T-helper 2 cell (primary cell): ENCODE results near the gene MAP2K5.

Source experiments
- DNase-seq, 5 experiments: peaks; one replicate each; pipeline versions ENCODE4 v3.0.0 to v3.0.0-alpha.2; 2012 to 2022

The MAP2K5 gene

DNA sequence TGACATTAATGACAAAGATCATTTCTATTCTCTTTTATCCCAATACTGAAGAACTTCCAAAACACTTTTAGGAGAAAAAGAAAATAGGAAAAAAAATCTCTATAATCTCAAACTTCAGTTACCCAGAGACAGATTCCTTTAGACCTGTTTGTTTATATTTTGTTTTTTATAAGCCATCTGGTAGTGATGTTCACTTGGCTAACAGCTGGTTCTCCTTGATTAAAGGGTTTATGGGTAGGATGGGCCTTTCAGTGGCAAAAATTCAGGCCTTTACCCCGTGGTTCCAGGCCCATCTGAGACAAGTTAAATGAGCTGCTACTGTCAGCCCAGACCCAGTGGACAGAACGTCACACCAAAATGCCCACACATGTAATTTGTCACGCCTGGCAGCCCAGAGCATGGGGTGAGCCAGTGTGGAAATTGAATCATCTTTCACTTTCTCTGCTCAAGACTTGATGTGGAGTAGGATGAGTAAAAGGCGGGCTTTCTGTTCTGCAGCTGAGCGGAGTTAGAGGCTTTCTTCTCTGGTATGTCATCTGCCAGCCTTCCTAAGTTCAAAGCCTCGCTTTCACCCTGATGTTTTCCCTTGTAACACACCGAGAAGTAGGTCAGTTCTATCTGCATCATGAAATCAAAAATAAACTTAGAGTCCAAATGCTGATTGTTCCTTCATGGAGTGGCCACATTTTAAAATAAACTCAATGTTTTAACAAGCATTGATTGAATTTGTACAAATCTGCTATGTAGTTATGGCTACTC lies 220.3 kb downstream of the MAP2K5 start:
- peak in 2 of 5 experiments; percentile 26 to 61 for DNase-seq

DNA sequence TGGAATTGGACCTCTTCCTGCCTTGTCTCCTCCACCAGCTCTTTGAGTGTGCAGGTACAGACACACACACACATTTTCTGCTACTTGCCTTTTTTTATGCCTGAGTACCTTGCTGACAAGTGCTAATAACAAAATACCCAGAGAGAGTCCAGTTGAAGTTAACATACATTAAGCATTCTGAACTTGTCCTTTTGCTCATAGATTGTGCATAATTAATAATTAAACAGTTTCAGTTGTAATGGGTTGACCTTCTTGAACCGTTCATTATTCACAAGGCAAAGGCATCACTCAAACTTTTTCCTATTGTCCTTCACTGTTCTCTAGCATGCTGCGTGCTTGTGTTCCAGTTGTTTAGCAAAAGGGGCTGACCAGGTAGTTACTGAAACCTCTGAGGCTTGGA lies 223.2 kb downstream of the MAP2K5 start:
- no peak for DNase-seq

- DNase-seq, result no peak
These were observed 224.5 kb downstream of the MAP2K5 start for GRCh38 chr15:67766968-67767367.

- no peak for DNase-seq
These were observed 225.9 kb downstream of the MAP2K5 start for GRCh38 chr15:67768313-67768977.

DNA sequence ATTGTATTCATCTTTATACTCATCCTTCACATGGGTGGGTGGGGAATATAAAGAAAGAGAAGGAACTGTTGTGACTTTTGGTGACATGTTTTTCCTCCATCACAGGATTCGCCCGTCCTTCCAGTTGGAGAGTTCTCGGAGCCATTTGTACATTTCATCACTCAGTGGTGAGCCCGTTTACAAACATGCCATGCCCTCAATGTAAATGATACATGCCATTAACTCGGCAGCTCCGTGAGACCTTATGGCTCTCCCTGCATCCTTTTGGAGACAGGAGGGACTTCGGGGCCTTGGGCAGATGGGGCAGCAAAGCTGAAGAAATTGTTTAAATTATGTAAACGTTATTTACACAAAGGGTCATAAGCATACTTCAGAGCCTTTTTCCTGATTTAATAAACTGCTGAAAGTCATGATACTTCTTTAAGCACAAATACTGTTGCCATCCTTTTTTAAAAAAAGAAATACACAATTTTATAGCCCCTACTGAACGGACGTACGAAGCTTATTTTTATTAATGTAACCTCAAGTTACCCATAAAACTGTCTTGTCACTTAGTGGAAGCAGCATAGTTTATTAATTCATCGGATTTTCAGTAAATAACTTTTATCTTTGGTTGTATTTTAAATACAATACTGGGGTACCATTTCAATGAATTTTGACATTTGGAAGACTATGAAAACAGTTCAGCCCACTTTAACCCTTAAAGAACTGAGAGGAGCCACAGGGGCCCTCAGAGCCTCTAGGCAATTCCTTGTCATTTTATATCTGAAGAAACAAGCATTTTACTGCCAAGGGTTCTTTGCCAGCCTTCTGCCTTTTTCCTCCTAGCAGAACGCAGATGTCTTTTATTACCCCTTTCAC lies 227.2 kb downstream of the MAP2K5 start:
- no peak for DNase-seq

DNA sequence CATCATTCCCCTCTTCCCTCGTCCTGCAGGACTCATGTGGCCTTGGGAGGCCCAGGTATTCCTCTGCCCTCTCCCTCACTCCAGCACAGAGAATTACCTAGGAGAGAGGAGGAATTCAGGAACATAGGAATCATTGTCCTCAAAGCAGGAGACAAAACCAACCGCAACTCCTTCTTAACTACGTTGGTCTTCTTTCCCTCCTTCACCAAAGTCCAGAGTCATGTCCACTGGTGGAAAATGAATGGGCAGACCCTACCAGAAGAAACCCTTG lies 227.8 kb downstream of the MAP2K5 start:
- DNase-seq, result no peak

GRCh38 chr15:67771189-67771800 lies 228.8 kb downstream of the MAP2K5 start:
- DNase-seq, result no peak

GRCh38 chr15:67774626-67775025 lies 232.1 kb downstream of the MAP2K5 start:
- no peak for DNase-seq

DNA sequence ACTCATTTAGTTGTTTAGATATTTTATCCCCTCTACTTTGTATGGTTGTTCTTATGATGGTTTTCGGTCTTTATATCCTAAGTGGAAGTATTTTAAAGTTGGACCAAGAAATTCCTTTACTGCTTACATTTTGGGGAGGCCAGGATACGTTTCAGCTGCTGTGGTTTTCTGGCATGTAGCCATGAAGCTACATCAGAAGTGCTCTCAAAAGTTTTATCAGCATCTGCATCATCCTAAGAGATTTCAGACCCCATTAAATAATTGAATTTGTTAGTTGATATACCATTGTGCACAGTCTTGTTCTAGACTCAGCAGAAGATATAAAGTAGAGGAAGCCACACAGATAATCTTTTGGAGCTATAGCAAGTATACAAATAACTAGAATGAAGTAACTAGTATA lies 232.7 kb downstream of the MAP2K5 start:
- DNase-seq, result no peak

- DNase-seq, result no peak
These were observed 233.5 kb downstream of the MAP2K5 start for GRCh38 chr15:67775998-67776397.

DNA sequence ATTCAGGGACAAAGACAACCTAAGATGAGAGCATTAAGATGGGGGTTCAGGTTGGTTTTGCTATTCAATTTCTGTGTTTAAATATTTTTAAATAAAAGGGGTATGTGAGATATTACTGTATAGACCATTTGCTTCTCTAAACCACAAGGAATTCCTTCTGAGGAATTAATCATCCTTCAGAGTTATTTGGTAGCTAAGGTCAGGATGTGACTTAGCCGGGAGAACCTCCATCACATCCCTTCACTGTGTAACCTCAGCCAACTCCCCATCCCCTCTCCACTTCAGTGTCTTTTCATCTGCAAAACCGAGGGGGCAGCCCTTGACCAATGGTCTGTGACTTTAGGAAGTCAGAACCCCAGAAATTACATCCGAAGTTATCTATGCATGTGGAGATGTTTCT lies 234.1 kb downstream of the MAP2K5 start:
- no peak for DNase-seq

DNA sequence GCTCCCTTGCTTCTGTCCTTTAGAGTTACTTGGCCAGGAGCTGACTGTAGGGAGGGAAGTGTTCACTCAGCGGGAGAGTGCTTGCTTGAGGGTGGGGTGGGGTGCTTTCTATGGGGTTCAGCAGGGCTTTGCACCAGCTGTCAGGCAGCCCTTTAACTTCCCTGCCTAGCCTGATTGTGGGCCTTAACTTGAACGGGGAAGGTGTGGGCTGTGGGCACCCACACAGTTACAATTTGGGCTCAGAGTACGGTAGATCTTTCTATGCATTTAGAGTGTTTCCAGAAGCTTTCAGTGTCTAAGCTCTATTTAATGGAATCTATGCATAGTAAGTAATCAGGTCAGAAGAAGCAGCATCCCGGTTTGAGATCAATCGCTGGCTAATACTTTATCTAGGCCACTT lies 234.6 kb downstream of the MAP2K5 start:
- no peak for DNase-seq

DNA sequence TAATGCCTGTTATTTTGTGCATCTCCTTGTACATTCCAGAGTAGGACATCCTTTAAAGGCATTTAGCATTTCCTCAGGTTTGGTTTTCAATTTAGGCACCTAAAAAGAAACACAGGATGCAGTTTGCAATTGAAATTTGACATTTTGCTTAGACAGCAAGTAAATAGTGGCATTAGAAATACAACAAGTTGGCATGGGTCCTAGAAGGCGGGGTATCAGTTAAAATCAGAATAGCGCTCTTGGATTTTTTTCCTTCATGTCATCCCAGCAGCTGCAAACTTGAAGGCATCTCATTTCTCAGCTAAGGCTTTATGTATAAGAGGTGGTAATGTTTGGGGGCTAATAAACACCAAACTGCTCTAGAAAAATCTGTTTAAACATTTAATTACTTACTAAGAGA lies 235.3 kb downstream of the MAP2K5 start:
- DNase-seq, result no peak

- DNase-seq, result no peak
These were observed 236.6 kb downstream of the MAP2K5 start for GRCh38 chr15:67778968-67779548.

DNA sequence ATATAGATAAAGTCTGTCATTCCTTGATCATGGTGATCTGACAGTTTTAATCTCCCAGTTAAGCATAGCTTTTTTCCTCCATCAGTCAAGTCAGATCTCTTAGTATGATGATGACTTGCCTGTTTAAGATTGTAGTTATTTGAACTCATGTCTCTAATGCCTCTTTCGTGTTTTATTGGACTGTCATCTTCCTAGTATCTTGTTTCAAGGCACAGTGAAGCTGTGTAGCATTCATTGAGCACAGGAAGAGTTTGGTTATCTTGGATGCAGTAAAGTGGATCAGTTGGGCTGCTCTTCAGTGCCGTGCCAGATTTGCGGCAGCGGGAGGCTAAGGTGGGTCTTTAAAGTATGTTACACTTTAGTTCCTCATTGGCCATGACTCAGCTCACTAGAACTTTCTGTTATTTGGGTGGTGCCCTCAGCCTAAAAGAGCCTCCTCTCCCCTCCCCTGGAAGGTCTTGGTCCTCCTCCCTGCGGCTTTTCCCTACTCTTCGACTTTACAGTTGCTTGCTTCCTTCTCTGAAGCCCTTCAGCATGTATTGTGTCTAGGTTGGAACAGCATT lies 237.1 kb downstream of the MAP2K5 start:
- DNase-seq, result no peak

- no peak for DNase-seq
These were observed 238.6 kb downstream of the MAP2K5 start for GRCh38 chr15:67781061-67781460.

DNA sequence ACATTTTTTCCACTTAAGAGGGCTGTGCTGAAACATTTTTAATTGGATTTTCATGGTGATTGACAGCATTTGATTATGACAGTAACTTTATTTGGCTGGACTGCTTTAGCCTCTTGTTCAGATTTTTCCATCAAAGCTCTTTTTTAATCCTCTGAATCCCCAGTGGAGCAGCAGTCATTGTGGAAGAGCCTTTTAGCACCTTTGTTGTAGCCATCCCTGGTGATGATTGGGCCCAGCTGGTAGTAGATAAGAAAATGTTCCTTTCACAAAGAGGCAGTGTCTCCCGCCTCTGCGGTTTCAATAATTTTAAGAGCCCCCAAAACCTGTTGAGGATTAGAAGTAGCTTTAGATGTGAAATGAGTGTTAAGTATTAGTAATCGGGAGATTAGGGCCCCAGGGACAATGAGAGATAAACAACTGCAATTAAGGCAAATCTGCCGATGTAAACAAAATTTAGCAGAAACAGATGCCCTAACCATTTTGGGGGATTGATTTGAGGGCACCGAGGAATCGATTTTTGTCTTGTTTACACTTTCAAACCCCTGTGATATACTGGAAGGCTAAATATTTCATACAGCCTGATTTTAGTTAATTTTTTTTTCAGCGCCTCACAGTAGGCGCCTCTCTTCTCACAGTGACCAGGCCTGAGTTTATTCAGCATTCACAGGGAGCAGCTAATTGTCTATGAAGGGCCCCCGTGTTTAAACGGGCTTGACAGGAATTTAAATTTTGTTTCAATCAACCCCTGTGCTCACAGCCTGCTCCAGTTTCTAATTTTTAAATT lies 239.6 kb downstream of the MAP2K5 start:
- no peak for DNase-seq

GRCh38 chr15:67782691-67782991 lies 240.1 kb downstream of the MAP2K5 start:
- no peak for DNase-seq

DNA sequence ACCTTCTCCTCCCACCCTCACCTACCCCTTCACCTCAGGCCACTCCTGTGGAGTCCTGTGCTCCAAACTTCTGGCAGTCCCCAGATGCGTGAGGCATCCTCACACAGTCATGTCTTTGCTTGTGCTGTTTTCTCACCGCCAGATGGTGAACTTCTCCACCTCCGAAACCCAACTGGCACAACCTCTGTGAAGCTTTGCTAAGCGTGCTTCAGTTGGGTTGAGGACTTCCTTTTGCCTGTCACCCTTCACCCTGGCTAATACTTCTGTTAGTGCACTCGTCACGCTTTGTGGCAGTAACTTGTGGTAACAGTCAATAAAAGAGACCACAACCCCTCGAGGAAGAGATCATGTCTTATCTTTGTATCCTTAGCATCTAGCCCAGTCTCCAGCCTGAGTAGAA lies 240.8 kb downstream of the MAP2K5 start:
- DNase-seq, result peak in 3 of 5 experiments; percentile 24 to 91 (median 56)

GRCh38 chr15:67784090-67784781 lies 241.7 kb downstream of the MAP2K5 start:
- peak in 2 of 5 experiments; percentile 26 to 57 for DNase-seq

GRCh38 chr15:67784856-67785430 lies 242.4 kb downstream of the MAP2K5 start:
- no peak for DNase-seq
